Gastroesophageal sphincter (tissue), 3 donors: ENCODE results near the gene TSPY4.
"Not testable (repeated sequence)": the region's sequence is repeated elsewhere in the genome, so short reads cannot be mapped to it uniquely, and the experiment has no call there.

ENCODE experiments used
- POLR2A ChIP-seq, 2 donors: fragments of 450-650 bp; IDR thresholded peaks; one replicate each; pipeline ENCODE4 v1.6.1; 2017; ENCODE audit warnings: antibody characterized with exemption in 2 of 2, mild to moderate bottlenecking in 2 of 2, moderate library complexity in 1 of 2
- TF ChIP-seq, protein P1 (sequence below), 4 experiments: fragments of 200-600 bp in 2 of 4; fragments of 450-650 bp in 2 of 4; sonication (generic) in 1 of 4; IDR thresholded peaks; one replicate each; pipeline ENCODE4 v1.5.1; 2017 to 2019; ENCODE audit warnings: antibody characterized with exemption in 4 of 4, mild to moderate bottlenecking in 2 of 4, moderate library complexity in 2 of 4

DNA sequence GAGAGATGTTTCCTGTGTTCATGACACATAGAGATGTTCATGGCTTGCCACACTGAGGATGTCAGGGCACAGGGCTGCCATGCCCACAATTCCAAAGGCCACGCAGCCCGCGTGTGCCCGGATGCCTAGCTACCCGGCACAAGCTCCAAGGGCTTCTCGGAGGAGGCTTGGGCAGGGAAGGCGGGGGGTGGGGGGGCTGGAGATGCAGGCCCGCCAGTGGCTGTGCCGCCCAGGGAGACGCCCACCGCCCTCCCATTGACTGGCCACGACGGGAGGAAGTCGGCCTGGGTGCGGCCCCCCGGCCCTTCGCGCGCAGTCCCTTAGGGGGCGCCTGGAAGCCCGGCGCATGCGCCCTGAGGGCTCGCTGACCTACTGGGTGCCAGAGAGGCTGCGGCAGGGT, 20.2 kb downstream of the TSPY4 start, which contains the start of gene TSPY8:
- TF ChIP-seq POLR2A (IDR thresholded peaks at IDR 0.05), result not testable (repeated sequence)
- TF ChIP-seq, protein P1, sequence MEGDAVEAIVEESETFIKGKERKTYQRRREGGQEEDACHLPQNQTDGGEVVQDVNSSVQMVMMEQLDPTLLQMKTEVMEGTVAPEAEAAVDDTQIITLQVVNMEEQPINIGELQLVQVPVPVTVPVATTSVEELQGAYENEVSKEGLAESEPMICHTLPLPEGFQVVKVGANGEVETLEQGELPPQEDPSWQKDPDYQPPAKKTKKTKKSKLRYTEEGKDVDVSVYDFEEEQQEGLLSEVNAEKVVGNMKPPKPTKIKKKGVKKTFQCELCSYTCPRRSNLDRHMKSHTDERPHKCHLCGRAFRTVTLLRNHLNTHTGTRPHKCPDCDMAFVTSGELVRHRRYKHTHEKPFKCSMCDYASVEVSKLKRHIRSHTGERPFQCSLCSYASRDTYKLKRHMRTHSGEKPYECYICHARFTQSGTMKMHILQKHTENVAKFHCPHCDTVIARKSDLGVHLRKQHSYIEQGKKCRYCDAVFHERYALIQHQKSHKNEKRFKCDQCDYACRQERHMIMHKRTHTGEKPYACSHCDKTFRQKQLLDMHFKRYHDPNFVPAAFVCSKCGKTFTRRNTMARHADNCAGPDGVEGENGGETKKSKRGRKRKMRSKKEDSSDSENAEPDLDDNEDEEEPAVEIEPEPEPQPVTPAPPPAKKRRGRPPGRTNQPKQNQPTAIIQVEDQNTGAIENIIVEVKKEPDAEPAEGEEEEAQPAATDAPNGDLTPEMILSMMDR (IDR thresholded peaks at IDR 0.05), result not testable (repeated sequence)
